Spleen (tissue), 11 donors: ENCODE results near the gene PPP1R15B. TPM values are rescaled to one million over a fixed set of nuclear protein-coding genes. Genes with fewer than 3 reads are reported as not detected.

Experiments
- DNase-seq: peaks from one replicate; pipeline ENCODE4 v3.0.0-alpha.2; 2020
- H3K27ac ChIP-seq, 8 donors: fragments of 200-600 bp; sonication (generic) in 7 of 8; 1 replicate in 4 of 8; 2 replicates in 4 of 8; pipeline versions ENCODE4 v1.5.0 to v1.8.0; 2016 to 2021; ENCODE audit warnings: inconsistent platforms in 4 of 8, mild to moderate bottlenecking in 4 of 8, moderate library complexity in 1 of 8
- H3K27me3 ChIP-seq, 7 donors: fragments of 200-600 bp; sonication (generic) in 6 of 7; replicated peaks in 1 of 7; 1 replicate in 4 of 7; 2 replicates in 3 of 7; pipeline versions ENCODE4 v1.5.0 to v1.8.0; 2016 to 2021; ENCODE audit warnings: inconsistent platforms in 3 of 7, mild to moderate bottlenecking in 1 of 7
- H3K36me3 ChIP-seq, 6 donors: fragments of 200-600 bp; sonication (generic) in 5 of 6; 1 replicate in 4 of 6; 2 replicates in 2 of 6; pipeline versions ENCODE4 v1.5.0 to v1.8.0; 2016 to 2021; ENCODE audit warnings: inconsistent platforms in 2 of 6
- H3K4me1 ChIP-seq, 6 donors: fragments of 200-600 bp; sonication (generic) in 5 of 6; 1 replicate in 3 of 6; 2 replicates in 3 of 6; pipeline versions ENCODE4 v1.5.0 to v1.8.0; 2016 to 2021; ENCODE audit warnings: inconsistent platforms in 3 of 6
- H3K4me3 ChIP-seq, 8 donors: fragments of 200-600 bp; sonication (generic) in 7 of 8; 1 replicate in 4 of 8; 2 replicates in 4 of 8; pipeline versions ENCODE4 v1.5.0 to v1.8.0; 2016 to 2021; ENCODE audit warnings: inconsistent platforms in 4 of 8, mild to moderate bottlenecking in 4 of 8, moderate library complexity in 2 of 8
- H3K9me3 ChIP-seq, 8 donors: fragments of 200-600 bp; sonication (generic) in 7 of 8; 1 replicate in 4 of 8; 2 replicates in 4 of 8; pipeline versions ENCODE4 v1.5.0 to v1.8.0; 2016 to 2021; ENCODE audit warnings: inconsistent platforms in 4 of 8
- CTCF ChIP-seq, 11 experiments: fragments of 200-600 bp in 7 of 11; fragments of 450-650 bp in 4 of 11; sonication (generic) in 4 of 11; IDR thresholded peaks in 8 of 11; conservative IDR thresholded peaks in 3 of 11; 1 replicate in 7 of 11; 2 replicates in 4 of 11; pipeline versions ENCODE4 v1.4.0 to v1.8.0; 2016 to 2021; ENCODE audit warnings: antibody characterized with exemption in 11 of 11, inconsistent platforms in 4 of 11, mild to moderate bottlenecking in 1 of 11
- POLR2A ChIP-seq, 3 donors: fragments of 450-650 bp; IDR thresholded peaks; one replicate each; pipeline ENCODE4 v1.5.1; 2017; ENCODE audit warnings: antibody characterized with exemption in 3 of 3, mild to moderate bottlenecking in 1 of 3
- POLR2AphosphoS5 ChIP-seq, 3 donors: sonication (generic); formaldehyde crosslinking; IDR thresholded peaks; one replicate each; pipeline ENCODE4 v1.5.1; 2017; ENCODE audit warnings: antibody characterized with exemption in 3 of 3
- WGBS, 5 donors: extraction: QIAGEN DNeasy Blood & Tissue Kit in 3 of 5; methylation state at CpG; one replicate each; pipeline versions ENCODE4 v1.1.5 to v1.1.7; 2013 to 2018; 5-methylcytosine and 5-hydroxymethylcytosine counted together
- intact Hi-C: fragments of 100-400 bp; cut with DNase I; formaldehyde crosslinking; loops from one replicate; pipeline ENCODE4 v1.15.0; 2023; ENCODE audit warnings: low total_unique reads
- polyA plus RNA-seq, 3 donors: library from polyadenylated mRNA; stranded (reverse); fragments of 200-250 nt; gene quantifications; one replicate each; pipeline ENCODE4 v1.2.1, GENCODE V29; 2013
- total RNA-seq, 7 donors: library from RNA; depleted of rRNA in 3 of 7; stranded (reverse); fragments of >200 nt in 3 of 7; fragmentation: NEBNext Ultra II Directional in 4 of 7; extraction: Animal tissue kit (Norgen Biotek cat#: 25700) in 4 of 7; gene quantifications; one replicate each; pipeline versions ENCODE4 v1.1.0 to v1.2.1, GENCODE V29; 2016 to 2021
- donor health status: healthy with polysubstance abuse.
- donor health status: DM: no; HTN: no; CAD: no; lungs with moderate emphysema.
- donor health status: DM: no; HTN: no; CAD: no.
- donor health status: Bipolar disorder and iron deficiency.
- donor health status: healthy.
- donor health status: DM: no; HTN: no; CAD: no.
- donor health status: DM: yes; HTN: yes; CAD: no.

The PPP1R15B gene
- total and polyA plus RNA-seq, 10 donors = 10.8 to 73.1 (median 57.8) TPM

GRCh38 chr1:204358605-204359004 is 53.0 kb downstream of the PPP1R15B start:
- H3K27ac ChIP-seq = no peak overlapping the region
- H3K4me3 ChIP-seq = no peak overlapping the region

GRCh38 chr1:204357551-204358490 is 53.8 kb downstream of the PPP1R15B start:
- Histone ChIP-seq H3K36me3 (no peaks in the 10 kb centered on the region), H3K27me3 (peaks cover 0 to 39% (median 3%) of the 10 kb centered on the region in 7 donors), H3K4me1 (peaks cover 1 to 47% (median 17%) of the 10 kb centered on the region in 6 donors), H3K27ac (no peak overlapping the region), H3K4me3 (no peak overlapping the region), H3K9me3 (no peaks in the 10 kb centered on the region)
- TF ChIP-seq CTCF (IDR thresholded peaks at IDR 0.05 in 8 of 11, conservative IDR thresholded peaks at IDR 0.05 in 3 of 11) (no peak), POLR2AphosphoS5 (IDR thresholded peaks at IDR 0.05) (no peak), POLR2A (IDR thresholded peaks at IDR 0.05) (no peak)
- intact Hi-C loops = no loop called here
- no peak for DNase-seq
- WGBS, 5 donors = 37 to 69% (median 58%) methylated on average over 18 to 23 of the region's 23 CpGs

More at GRCh38 chr1:204358605-204359004, 53.0 kb downstream of the PPP1R15B start:
- intact Hi-C loops = no loop called here
- TF ChIP-seq CTCF (IDR thresholded peaks at IDR 0.05 in 8 of 11, conservative IDR thresholded peaks at IDR 0.05 in 3 of 11) = no peak
- TF ChIP-seq POLR2A (IDR thresholded peaks at IDR 0.05) = no peak
- no peak for TF ChIP-seq POLR2AphosphoS5 (IDR thresholded peaks at IDR 0.05)
- peaks cover 8 to 55% (median 25%) of the 10 kb centered on the region in 6 donors for H3K4me1 ChIP-seq
- no peaks in the 10 kb centered on the region for H3K36me3 ChIP-seq
- H3K27me3 ChIP-seq = peaks cover 0 to 44% (median 3%) of the 10 kb centered on the region in 7 donors
- WGBS, 5 donors = 53 to 66% (median 59%) methylated on average over 5 of the region's 5 CpGs
- no peak for DNase-seq
- H3K9me3 ChIP-seq = no peaks in the 10 kb centered on the region

- no peak for TF ChIP-seq CTCF (IDR thresholded peaks at IDR 0.05 in 8 of 11, conservative IDR thresholded peaks at IDR 0.05 in 3 of 11)
- TF ChIP-seq POLR2A (IDR thresholded peaks at IDR 0.05) = no peak
- TF ChIP-seq POLR2AphosphoS5 (IDR thresholded peaks at IDR 0.05) = no peak
- Histone ChIP-seq H3K4me3 (no peak overlapping the region), H3K4me1 (peaks cover 0 to 40% (median 17%) of the 10 kb centered on the region in 6 donors), H3K36me3 (no peaks in the 10 kb centered on the region), H3K9me3 (no peaks in the 10 kb centered on the region), H3K27ac (no peak overlapping the region), H3K27me3 (peaks cover 0 to 38% (median 3%) of the 10 kb centered on the region in 7 donors)
- 65 to 78% (median 70%) methylated on average over 4 of the region's 4 CpGs for WGBS, 5 donors
- DNase-seq = no peak
- intact Hi-C loops = no loop called here
Measured at GRCh38 chr1:204356997-204357396, 54.6 kb downstream of the PPP1R15B start.

- H3K27me3 ChIP-seq = peaks cover 0 to 43% (median 3%) of the 10 kb centered on the region in 7 donors
- no peaks in the 10 kb centered on the region for H3K36me3 ChIP-seq
- no peaks in the 10 kb centered on the region for H3K9me3 ChIP-seq
- intact Hi-C loops = no loop called here
- peaks cover 0 to 32% (median 13%) of the 10 kb centered on the region in 6 donors for H3K4me1 ChIP-seq
- 83 to 92% (median 87%) methylated on average over 4 of the region's 4 CpGs for WGBS, 5 donors
- TF ChIP-seq POLR2AphosphoS5 (IDR thresholded peaks at IDR 0.05) (no peak), POLR2A (IDR thresholded peaks at IDR 0.05) (no peak), CTCF (IDR thresholded peaks at IDR 0.05 in 8 of 11, conservative IDR thresholded peaks at IDR 0.05 in 3 of 11) (no peak)
- no peak for DNase-seq
- no peak overlapping the region for H3K27ac ChIP-seq
- H3K4me3 ChIP-seq = no peak overlapping the region
Measured at GRCh38 chr1:204355913-204356312, 55.7 kb downstream of the PPP1R15B start.
